ENCODE results near the gene PALLD. TPM values are rescaled to one million over a fixed set of nuclear protein-coding genes. Genes with fewer than 3 reads are reported as not detected.
A peak's percentile ranks its signal among the peaks of the same experiment; 100 is the strongest.

Gene PALLD
- total RNA-seq, 1 donor from 2014 or later: 121 TPM

DNA sequence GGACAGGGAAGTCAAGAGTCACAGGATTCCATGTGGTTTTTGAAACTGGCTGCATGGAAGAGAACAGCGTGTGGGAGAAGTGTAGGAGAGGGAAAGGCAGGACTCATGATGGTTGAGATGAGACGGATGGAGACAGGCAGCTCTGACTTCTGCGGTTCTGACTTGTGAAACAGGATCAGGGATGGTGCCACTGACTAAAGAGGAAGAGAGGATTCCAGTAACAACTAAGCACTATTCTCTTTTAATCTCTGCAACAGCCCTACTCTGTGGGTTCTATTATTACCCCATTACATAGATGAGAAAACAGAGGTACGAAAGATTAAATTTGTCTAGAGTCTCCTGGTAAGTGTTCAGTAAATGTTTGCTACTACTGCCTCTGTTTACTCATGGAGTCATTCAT lies 356.9 kb downstream of the PALLD start:
- DNase-seq: no peak

DNA sequence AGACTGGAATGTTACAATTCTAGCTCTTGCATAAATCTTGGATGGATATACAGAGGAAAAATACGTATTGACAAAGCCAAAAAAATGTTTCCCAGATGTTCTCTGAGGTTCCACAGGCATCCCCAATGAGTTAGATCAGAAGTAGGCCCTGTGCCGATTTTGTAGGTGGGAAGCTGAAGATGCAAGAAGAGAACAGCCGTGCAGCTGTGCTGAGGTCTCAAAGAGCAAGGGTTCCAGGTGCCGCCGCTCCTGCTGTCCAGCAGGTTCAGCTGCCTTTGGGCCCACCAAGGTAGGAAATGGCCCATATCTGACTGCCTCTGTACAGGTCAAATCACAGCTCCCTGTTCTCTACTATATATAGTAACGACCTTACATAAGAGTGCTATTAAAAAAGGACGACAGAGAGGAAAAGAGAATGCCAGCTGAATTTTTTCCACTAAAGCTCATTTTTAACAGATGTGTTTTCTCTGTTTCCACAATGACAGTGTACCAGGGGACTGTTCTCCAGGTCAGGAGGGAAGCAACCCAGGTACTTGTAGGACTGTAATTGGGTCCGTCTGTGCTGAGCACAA lies 357.6 kb downstream of the PALLD start:
- peak; percentile 85 for DNase-seq

DNA sequence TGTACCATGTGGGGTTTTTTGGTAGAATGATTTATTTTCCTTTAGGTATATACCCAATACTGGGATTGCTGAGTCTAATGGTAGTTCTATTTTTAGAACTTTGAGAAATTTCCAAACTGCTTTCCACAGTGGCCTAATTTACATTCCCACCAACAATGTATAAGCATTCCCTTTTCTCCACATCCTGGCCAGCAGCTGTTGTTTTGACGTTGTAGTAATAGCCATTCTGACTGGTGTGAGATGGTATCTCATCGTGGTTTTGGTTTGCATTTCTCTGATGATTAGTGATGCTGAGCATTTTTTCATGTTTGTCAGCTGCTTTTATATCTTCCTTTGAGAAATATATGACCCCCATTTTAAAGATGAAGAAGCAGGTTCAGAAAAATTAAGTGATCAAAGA lies 359.5 kb downstream of the PALLD start:
- DNase-seq: no peak

DNA sequence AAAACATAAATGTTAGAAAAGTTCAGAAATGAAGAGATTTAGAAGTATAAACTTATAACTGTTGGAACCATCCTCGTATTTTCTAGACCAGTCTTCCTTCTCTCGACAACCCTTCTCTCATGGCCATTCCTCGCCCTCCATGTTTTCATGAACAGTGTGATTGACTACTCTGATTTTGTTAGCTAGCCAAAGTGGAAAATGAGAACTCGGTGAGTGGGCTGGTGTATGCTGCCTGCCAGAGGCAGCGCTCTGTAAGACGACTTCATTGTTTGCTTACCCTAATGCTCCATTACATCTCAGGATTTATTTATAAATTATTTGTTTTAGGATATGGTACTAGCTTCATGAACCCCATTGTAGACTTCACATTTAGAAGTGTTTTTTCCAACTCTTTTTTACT lies 360.2 kb downstream of the PALLD start:
- no peak for DNase-seq

DNA sequence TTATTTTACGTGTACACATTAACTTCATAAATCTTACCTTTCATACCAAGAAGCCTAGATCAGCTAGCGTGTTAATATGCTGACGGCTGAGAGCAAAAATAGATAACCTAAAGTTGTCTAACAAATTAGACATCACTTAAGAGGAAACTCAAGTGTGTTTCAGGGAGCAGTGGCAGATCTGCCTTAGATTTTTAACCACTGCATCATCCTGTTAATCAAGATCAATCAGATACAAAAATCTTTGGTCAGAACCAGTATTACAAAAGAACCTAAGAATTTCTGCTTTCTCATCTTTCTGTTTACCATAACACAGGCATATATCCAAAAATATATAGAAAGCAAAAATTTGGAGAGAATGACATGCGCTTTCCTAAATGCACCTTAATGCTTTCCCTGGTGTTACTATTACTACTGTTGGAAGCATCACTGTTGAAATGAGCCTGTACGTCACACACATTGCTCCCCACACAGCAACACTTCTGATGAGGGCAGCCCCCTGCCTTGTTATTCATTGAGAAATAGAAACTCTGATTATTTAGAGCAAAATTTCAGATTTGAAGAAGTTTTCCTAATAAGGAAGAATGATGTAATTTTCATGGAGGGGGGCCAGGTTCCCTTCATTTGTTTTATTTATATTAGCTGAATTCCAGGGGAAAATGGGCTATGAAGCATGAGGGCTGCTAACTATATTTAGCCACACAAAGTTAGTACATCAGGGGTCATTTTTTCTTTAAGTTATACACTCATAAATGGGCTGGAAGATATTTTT lies 360.9 kb downstream of the PALLD start:
- DNase-seq: no peak

DNA sequence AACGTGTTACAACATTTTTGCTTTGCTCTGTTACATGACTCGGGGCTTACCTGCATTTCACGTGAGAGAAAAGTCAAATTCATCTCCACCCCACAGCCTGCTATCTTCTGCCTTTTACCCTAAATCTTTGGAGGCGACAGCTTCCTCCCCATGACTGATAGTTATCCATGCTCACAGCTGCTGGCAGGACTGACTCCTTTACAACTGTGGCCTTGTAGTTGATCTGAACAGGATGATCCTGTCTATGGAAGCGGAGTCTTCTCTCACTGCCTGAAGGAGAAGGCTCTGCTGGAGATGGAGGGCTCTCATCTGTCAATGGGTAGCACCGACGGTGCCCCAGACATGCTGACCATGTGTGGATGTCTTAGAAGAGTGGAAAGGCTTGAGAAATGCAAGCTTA lies 362.2 kb downstream of the PALLD start:
- DNase-seq: no peak

DNA sequence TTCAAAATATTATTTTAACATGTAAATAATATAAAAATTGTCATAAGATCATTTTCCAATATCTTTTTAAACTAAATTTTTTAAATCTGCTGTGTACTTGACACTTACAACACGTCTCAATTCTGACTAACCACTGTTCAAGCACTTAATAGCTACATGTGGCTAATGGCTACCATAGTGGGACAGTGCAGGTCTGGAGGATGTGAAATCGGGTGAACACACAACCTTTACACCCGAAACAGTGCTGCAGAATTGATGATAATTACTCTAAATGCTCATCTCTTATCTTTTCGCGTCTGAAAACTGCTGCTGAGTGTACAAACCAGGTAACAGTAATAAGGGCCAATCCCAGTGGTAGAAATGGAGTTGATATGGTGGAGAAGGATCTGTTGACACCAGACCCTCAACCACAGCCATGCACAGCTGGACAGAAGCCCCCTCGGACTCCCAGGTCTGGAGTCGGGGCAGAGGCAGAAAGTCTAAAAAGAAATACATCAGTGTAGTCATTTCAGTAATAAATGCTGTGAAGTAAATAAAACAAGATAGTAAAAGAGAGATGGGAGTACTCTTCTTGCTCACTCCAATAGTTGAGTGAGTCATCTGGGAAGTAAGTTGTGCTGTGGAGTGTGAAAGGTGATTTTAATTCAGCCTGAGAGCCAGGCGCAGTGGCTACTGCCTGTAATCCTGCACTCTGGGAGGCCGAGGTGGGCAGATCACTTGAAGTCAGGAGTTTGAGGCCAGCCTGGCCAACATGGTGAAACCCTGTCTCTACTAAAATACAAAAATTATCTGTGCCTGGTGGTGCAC lies 363.2 kb downstream of the PALLD start:
- DNase-seq: no peak

DNA sequence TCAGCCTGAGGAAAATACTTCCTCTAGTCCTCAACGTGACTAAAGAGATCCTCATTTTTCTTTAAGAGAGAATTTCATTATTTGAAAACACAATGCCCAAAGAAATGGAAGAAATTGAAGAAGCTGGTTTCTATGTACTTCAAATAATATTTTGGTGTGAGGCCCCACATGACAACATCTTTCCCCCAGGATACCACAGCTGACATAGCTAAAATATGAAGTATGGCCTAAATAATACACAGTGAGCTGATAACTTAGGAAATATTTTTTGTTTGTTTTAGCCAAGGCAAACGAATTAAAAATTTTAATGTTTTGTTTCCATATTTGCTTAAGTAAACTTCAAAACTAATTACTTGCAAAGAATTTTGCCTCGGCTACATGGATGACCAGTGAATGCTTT lies 364.0 kb downstream of the PALLD start:
- no peak for DNase-seq

DNA sequence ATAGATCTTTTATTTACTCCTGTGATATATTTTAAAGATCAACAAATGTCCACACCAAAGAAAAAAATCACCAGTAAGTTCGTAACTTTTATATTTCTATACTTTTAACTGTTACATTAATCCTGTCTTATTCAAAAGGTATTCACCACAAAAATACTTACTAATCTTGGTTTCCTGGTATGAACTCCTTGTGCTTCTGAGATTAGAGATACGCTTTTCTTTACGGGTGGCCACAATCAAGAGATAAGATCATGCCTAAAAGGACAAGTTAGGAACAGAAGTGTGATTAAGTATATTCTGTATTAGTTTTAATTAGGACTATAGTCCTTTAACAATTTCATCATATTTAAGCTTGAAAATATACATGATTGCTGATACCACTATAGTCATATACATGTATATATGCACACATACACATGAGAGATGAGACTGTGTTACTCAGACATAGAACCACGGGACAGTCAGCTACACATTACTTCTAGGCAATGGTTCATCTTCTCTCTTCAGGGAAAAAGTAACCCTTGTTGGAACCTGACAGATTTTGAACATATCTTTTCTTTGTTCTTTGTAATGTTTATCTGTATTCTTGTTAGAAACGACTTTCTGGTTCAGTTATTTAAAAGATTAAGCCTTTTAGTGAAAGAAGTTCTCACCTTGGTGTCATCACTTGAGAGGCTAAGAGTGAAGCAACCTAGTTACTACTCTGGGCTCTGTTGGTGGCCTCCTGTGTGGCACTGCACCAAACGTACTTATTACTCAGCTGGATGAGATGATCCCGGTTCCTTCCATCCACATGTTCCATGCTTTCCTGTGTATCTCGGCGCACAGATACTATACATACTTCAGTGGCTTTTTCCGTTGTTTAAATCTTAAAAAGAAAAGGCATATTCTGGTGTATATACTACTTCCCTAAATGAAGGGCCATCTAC lies 367.1 kb downstream of the PALLD start:
- no peak for DNase-seq

DNA sequence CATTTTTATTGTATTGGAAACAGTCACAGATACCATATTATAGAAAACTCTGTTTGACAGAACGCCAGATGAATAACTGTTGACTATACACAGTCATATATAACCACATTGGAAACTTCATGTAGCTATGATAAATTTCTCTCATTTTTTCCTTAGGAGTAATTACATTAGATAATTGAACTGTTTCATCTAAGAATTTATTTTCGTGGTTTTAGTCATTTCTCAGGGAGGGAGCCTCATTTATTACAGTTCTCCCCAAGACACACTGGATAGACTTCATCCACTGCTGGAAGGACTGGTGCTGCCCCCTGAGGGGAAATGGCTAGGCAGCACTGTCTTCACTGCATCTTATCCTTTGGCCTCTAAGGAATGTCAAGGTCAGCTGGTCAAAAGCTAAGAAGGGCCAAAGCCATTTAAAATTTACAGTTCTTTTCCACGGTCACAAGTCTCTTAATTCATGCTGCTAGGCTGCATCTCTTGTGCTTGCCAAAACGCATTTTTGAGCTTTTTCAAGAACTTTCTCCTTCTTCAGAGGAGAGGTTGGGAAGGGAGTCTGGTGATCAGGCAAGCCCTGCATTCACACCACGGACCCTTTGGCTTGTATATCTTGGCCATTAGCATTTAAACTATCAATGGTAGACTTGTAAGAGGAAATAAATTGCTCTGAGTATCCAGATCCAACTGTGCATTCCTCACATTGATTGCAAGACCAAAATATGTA lies 368.1 kb downstream of the PALLD start:
- DNase-seq: peak; percentile 91

DNA sequence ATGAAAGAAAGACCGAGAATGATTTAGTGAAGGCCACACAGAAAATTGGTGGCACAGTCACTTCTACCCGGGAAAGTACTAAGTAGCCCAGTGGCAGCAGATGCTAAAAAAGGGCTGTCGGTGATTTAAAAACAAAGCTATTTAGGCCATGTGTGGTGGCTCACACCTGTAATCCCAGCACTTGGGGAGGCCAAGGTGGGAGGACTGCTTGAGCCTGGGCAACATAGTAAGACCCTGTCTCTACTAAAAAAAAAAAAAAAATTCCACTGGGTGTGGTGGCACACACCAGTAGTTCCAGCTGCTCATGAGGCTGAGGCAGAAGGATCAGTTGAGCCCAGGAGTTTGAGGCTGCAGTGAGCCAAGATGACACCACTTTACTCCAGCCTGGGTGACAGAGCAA lies 369.0 kb downstream of the PALLD start:
- DNase-seq: no peak

DNA sequence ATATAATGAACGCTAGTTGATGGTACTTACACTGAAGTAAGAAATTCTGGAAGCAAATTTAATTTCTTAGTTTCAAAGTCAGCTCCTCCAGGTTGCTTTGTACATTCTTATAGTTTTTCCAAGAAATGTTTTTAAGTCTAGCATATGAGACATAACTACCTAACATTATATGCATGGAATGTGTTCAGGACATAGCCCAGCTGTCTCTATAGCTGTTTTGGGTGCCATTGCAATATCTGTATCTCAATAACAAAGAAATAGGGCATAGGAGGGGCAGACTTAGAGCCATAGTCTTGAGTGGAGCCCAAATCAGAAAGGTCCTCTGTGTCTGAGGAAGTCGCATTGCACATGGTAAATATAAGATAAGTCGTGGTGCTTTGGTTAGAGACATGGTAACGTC lies 369.8 kb downstream of the PALLD start:
- no peak for DNase-seq

DNA sequence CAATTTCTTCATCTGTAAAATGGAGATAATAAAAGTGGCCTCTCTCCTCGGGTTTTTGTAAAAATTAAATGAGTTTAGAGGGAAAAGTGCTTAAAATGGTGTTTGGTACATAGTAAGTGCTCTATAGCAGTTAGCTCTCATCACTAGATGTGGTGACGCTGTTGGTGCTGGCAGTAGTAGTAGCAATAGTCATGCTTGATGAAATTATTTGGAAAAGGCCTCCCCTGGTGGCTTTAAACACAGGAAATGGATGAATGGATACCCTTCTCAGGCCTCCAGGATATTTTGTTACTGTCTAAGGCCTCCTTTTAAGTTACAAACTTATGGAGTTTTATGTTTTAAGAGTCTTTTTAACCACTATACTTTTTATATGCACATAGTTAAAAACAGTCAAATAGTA lies 370.3 kb downstream of the PALLD start:
- DNase-seq: no peak

DNA sequence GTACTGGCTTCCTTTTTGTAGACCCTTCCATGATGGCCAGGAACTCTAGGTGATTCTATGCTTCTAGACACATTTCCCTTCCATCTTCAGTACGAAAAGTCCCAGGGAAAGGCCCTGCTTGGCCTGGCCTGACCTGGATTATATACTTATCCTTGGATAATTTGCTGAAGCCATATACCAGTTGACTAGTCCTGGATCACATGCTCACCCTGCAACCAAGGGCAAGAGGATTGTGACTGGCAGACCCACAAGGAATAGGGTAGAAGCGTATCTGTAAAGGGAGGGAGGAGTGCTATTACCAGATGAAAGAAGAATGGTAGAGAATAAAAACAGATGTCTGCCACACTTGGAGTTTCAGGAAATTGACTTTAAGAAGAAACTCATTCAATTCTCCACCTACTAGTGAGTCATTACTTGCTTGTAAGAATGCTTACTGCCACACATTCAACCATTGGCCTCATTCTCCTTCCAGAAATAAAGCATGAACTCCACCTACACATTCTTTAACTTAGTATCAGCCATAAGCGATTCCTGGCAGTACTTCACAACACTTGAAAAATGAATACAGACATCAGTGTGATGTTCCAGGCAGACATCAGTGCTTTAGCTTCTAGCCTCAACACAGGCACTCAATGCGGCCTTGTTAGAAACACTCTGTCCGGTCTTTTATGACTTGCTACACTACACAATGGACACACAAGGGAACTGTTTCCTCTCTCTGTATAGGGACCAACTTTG lies 371.4 kb downstream of the PALLD start:
- DNase-seq: peak; percentile 71

DNA sequence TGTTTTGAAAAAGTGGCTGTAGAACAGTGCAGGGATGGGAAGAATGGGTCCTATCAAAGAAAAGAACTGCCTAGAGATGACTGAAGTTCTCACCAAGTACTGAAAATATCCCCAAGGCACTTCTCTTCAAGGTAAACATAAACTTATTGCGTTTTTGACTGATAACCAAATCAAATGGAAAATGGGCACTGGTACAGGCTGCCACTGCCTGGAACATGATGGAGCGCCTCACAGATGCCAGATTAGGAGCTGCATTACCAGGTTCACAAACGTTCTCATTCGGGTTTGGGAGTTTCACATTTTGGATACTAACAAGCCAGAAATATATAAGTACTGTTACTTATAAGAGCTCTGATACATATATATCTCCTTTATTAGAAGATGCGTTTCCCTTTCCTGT lies 371.9 kb downstream of the PALLD start:
- DNase-seq: no peak

DNA sequence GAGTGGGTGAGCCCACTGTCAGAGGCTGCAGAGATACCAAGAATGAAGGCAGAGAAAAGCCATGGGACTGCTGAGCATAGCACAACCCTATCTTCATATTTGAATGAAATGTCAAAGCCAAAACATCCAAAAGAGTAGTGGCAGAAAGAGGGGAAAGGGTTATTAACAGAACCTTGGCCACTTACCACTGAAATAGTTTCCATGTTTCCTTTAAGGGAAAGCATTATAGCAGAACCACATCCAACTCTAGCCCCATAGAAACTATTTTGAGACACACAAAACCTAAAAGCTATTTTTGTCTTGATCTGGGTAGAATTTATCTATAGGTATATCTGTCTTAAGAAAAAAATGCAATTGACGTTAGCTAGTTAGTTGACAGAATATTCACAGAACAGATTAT lies 373.2 kb downstream of the PALLD start:
- DNase-seq: peak; percentile 30

DNA sequence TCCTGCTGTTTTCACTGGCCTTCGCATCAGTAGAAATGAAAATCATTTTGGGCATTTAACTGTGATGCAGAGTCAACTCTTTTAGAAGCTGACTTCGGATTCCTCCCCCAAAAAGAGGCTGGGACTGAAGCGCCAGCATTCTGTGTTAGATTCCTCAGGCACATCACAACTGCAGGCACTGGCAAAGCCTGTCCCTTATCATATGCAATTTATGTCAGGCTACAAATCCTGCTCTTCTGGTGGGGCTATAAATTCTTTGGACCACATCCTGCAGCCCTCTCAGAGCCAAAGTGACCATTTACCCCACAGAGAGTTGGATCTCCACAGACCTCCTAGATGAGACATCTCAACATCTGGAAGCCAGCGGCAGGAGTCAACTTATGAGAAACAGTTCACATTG lies 374.8 kb downstream of the PALLD start:
- peak; percentile 85 for DNase-seq

DNA sequence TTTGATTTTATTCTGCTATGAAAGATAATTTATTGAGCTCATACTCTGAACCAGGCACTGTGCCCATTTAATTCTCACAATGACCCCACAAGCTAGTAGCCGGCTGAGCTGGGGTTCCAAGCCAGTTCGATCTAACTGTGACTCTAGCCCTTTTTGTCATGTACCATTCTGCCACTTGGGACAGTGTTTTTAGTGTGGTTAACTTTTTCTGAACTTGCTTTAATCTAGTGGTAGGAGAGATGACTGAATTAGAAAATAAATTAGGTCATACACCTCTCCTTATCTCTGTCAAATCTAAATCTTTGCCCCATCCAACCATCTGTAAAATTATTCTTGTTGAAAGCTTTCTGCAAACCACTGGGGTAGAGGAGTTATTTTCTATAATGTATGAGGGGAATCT lies 377.2 kb downstream of the PALLD start:
- no peak for DNase-seq

DNA sequence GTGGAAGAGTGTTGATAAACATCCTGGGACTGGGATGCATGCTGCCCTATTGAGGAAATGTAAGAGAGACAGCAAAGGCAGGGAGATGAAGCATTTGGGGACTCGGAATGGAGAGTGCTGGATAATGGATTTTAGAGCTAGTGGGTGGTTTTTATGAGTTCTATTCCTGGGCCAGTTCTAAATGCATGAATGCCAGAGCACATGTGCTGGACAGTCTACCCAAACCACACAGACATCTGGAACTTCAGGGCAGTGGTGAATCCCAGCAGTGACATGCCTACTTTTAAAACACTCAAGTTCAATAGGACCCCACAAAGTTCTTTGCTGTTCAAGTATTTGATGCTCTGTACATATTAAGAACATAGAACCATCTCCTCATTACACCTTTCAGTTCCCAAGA lies 379.3 kb downstream of the PALLD start:
- DNase-seq: no peak

DNA sequence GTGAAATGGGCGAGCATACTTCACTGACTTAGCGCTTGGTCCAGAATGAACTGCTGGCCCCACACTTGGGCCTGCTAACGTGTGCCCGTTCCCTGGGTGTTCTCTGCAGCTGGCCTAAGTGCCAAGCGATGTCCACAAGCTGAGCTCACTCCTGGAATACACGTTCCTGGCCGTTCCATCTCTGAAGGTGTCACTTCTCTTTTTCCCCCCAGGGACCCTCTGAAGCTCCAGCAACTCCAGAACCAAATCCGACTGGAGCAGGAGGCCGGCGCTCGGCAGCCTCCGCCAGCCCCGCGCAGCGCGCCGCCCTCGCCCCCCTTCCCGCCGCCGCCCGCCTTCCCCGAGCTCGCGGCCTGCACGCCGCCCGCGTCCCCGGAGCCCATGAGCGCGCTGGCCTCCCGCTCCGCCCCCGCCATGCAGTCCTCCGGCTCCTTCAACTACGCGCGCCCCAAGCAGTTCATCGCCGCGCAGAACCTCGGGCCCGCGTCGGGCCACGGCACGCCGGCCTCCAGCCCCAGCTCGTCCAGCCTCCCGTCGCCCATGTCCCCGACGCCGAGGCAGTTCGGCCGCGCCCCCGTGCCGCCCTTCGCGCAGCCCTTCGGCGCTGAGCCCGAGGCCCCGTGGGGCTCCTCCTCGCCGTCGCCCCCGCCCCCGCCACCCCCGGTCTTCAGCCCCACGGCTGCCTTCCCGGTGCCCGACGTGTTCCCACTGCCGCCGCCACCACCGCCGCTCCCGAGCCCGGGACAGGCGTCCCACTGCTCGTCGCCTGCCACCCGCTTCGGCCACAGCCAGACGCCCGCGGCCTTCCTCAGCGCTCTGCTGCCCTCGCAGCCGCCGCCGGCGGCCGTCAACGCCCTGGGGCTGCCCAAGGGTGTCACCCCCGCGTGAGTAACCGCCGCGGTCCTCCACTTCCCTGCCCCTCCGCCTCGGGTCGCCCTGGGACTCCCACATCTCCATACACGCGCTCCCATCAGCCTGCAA lies 380.9 kb downstream of the PALLD start:
- DNase-seq: no peak

All from skin of body (tissue), 2 donors.